Right lobe of liver (tissue), 4 donors: Measurements from ENCODE around the gene ZCCHC4.

ENCODE experiments used
- POLR2A ChIP-seq: fragments of 450-650 bp; IDR thresholded peaks from one replicate; pipeline ENCODE4 v1.6.1; 2017; ENCODE audit warnings: antibody characterized with exemption, mild to moderate bottlenecking
- TF ChIP-seq, protein P1 (sequence below), 4 donors: fragments of 200-600 bp in 3 of 4; fragments of 450-650 bp in 1 of 4; IDR thresholded peaks; one replicate each; pipeline versions ENCODE4 v1.5.1 to v1.8.0; 2016 to 2022; ENCODE audit warnings: antibody characterized with exemption in 4 of 4, mild to moderate bottlenecking in 2 of 4
- donor health status: DM: no; HTN: no; CAD: no.
- donor health status: DM: no; HTN: no; CAD: no.
- donor health status: DM: no; HTN: yes; CAD: no.

DNA sequence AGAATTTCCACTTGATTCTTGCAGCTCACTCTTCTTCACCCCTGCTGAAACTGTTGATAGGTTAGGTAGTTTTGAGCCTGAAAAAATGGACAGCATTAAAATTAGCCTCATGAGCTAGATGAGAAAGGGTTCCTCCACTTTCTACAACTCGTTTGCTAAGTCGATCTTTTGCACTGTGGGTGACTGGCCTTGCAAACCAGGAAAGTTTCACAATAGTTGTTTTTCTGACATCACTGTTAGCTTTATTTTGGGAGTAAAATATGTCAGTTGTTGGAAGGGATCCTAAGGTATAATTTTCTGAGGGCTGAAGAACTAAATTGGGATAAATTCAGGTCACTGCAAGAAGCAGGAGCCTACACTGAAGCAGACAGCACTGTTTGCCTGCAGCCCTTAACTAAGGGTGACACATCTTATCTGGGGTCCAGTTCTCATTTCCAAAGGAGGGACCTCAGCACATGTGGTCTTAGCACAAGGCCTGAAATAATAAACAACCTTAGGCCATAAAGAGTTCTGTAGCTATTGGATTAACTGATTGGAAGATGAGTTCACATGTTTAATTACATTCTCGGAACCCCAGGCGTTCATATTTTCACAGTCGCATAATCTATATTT lies 93.6 kb downstream of the ZCCHC4 start:
- TF ChIP-seq, protein P1, sequence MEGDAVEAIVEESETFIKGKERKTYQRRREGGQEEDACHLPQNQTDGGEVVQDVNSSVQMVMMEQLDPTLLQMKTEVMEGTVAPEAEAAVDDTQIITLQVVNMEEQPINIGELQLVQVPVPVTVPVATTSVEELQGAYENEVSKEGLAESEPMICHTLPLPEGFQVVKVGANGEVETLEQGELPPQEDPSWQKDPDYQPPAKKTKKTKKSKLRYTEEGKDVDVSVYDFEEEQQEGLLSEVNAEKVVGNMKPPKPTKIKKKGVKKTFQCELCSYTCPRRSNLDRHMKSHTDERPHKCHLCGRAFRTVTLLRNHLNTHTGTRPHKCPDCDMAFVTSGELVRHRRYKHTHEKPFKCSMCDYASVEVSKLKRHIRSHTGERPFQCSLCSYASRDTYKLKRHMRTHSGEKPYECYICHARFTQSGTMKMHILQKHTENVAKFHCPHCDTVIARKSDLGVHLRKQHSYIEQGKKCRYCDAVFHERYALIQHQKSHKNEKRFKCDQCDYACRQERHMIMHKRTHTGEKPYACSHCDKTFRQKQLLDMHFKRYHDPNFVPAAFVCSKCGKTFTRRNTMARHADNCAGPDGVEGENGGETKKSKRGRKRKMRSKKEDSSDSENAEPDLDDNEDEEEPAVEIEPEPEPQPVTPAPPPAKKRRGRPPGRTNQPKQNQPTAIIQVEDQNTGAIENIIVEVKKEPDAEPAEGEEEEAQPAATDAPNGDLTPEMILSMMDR (IDR thresholded peaks at IDR 0.05) = no peak
- TF ChIP-seq POLR2A = no peak
